Activated CD8-positive, alpha-beta T cell treated with anti-CD3 and anti-CD28 coated beads, Interleukin-2, amount 10 ng/mL, durations not matched to agents 7 days and 5 days (primary cell): ENCODE results near the gene SEC14L3. TPM values are rescaled to one million over a fixed set of nuclear protein-coding genes. Genes with fewer than 3 reads are reported as not detected.

Experiments used
- ATAC-seq: fragments of 150-1000 bp; cut with Tn5 transposase; one replicate; pipeline ENCODE4 v1.10.0; 2021; ENCODE audit warnings: moderate library complexity
- CTCF ChIA-PET: fragments of 350-600 bp; sonication (Branson Sonifier 250); formaldehyde crosslinking; loops from one replicate; lab custom pipeline; 2021; ENCODE audit warnings: antibody characterized with exemption; lab: Charles Lee
- POLR2A ChIA-PET: fragments of 350-600 bp; sonication (Branson Sonifier 250); formaldehyde crosslinking; loops from one replicate; lab custom pipeline; 2021; ENCODE audit warnings: antibody characterized with exemption; lab: Charles Lee
- DNase-seq: peaks from one replicate; pipeline ENCODE4 v3.0.0-alpha.2; 2020
- H3K27ac Mint-ChIP-seq: one replicate; pipeline ENCODE4 v1.8.0; 2021; ENCODE audit warnings: mild to moderate bottlenecking, mixed read lengths
- H3K27me3 Mint-ChIP-seq: one replicate; pipeline ENCODE4 v1.8.0; 2021; ENCODE audit warnings: low read depth, mixed read lengths
- H3K36me3 Mint-ChIP-seq: one replicate; pipeline ENCODE4 v1.8.0; 2021; ENCODE audit warnings: low read depth, mixed read lengths
- H3K4me1 Mint-ChIP-seq: one replicate; pipeline ENCODE4 v1.8.0; 2021; ENCODE audit warnings: low read depth, mixed read lengths
- H3K4me3 Mint-ChIP-seq: one replicate; pipeline ENCODE4 v1.8.0; 2021; ENCODE audit warnings: mild to moderate bottlenecking, mixed read lengths
- H3K9me3 Mint-ChIP-seq: one replicate; pipeline ENCODE4 v1.8.0; 2022; ENCODE audit warnings: mixed read lengths; ENCODE audit not compliant: insufficient read depth
- total RNA-seq, 2 experiments: library from RNA; stranded (reverse); gene quantifications; one replicate each; pipeline ENCODE4 v1.2.3, GENCODE V29; 2021

SEC14L3 gene
- total RNA-seq, 2 experiments from 2014 or later, result not detected

DNA sequence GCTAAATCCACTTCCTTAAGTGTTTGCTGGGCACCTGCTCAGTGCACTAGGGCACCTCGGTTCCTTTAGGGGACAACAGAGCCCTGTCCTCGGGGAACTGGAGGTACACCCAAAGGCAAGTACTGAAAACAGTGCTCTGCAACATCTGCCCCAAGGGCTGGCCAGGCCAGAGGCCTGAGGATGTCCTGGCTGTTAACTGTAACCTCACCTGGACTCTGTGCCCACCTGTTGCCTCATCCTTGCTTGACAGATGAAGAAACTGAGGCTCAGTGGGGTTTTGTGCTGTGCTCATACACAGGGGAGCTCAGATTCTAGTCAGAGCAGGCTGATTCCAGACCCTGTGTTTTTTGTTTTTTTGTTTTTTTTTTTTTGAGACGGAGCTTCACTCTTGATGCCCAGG, 31.1 kb upstream of the SEC14L3 start:
- Mint-ChIP-seq H3K4me3 (no peak overlapping the region), H3K27ac (no peak overlapping the region), H3K4me1 (no peaks in the 10 kb centered on the region), H3K36me3 (no peaks in the 10 kb centered on the region), H3K27me3 (peaks cover 25% of the 10 kb centered on the region), H3K9me3 (no peaks in the 10 kb centered on the region)
- ChIA-PET CTCF (no interaction called here), POLR2A (interaction anchor here (0.6 kb wide), 1 partner anchor 208 kb away, joined by 3 read pairs; no protein-coding TSS in a partner anchor)
- DNase-seq (no peak), ATAC-seq (no peak)

DNA sequence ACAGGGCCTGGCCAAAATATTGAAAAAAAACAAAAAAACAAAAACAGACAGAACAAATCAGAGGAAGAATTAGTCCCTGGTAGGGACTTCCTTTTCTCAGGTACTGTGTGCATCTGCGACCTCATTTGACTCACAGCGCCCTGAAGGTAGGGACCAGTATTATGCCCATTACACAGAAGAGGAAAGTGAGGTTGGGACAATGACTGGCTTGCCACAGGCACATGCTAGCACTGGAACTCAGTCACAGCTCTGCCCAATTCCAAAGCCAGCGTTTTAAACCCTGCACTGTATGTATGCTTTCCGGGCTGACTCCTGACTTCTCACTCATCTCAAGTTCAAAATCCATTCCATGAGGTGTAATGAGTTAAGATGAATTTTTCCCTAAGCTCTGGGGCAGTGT, 30.3 kb upstream of the SEC14L3 start:
- no peaks in the 10 kb centered on the region for H3K9me3 Mint-ChIP-seq
- H3K4me1 Mint-ChIP-seq, result no peaks in the 10 kb centered on the region

DNA sequence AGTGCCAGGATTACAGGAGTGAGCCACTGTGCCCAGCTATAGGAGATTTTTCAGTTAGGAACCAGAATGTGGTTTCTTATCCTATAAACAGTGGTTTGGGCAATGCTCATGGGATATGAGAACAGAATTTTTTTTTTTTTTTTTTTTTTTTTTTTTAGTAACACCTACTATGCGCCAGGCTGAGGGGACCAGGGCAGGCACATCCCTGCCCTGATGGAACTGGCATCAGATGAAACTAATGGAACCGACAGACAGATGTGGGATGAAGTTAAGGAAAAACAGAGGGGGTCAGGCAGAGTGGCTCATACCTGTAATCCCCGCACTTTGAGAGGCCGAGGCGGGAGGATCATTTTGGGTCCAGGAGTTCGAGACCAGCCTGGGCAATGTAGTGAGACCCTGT, 28.8 kb upstream of the SEC14L3 start:
- POLR2A ChIA-PET, result no interaction called here

More for the DNA sequence above, 30.3 kb upstream of the SEC14L3 start:
- Mint-ChIP-seq H3K27ac (no peak overlapping the region), H3K36me3 (no peaks in the 10 kb centered on the region), H3K27me3 (peaks cover 29% of the 10 kb centered on the region), H3K4me3 (no peak overlapping the region)
- POLR2A ChIA-PET, result interaction anchor here (0.6 kb wide), 1 partner anchor 207 kb away, joined by 3 read pairs; no protein-coding TSS in a partner anchor
- ATAC-seq, result no peak
- DNase-seq, result no peak
- CTCF ChIA-PET, result no interaction called here

DNA sequence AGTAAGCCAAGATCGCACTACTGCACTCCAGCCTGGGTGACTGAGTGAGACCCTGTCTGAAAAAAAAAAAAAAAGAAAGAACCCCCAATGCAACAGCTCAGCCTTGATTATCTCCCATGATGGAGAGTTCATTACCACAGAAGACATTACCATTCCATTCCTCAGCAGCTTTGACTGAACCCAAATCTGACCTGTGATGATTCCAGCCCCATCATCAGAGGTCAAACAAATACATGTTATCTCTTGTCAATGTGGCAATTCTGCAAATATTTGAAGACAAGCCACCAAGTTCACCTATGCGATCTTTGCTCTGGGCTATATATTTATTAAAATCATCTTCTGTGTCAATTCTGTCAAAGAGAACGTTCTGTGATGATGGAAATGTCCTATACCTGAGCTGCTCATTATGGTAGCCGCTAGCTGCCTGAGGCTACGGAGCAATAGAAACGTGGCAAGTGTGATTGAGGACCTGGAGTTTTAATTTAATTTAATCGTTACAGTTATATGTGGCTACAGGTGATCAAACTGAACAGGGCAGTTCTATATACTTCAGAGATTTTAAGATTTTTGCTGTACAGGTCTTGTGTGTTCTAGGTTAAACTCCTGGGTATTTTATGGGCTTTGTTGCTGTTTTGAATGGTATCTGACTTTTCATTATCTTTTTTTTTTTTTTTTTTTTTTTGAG, 25.8 kb upstream of the SEC14L3 start:
- no peak overlapping the region for H3K4me3 Mint-ChIP-seq
- CTCF ChIA-PET, result interaction anchor here (3.2 kb wide), 1 partner anchor 12 kb away, joined by 8 read pairs; no protein-coding TSS in a partner anchor

More for the DNA sequence above, 28.8 kb upstream of the SEC14L3 start:
- ATAC-seq, result no peak
- DNase-seq, result no peak
- no peaks in the 10 kb centered on the region for H3K9me3 Mint-ChIP-seq
- no peaks in the 10 kb centered on the region for H3K4me1 Mint-ChIP-seq
- H3K27ac Mint-ChIP-seq, result no peak overlapping the region
- no peaks in the 10 kb centered on the region for H3K36me3 Mint-ChIP-seq
- peaks cover 22% of the 10 kb centered on the region for H3K27me3 Mint-ChIP-seq
- CTCF ChIA-PET, result no interaction called here
- H3K4me3 Mint-ChIP-seq, result no peak overlapping the region

DNA sequence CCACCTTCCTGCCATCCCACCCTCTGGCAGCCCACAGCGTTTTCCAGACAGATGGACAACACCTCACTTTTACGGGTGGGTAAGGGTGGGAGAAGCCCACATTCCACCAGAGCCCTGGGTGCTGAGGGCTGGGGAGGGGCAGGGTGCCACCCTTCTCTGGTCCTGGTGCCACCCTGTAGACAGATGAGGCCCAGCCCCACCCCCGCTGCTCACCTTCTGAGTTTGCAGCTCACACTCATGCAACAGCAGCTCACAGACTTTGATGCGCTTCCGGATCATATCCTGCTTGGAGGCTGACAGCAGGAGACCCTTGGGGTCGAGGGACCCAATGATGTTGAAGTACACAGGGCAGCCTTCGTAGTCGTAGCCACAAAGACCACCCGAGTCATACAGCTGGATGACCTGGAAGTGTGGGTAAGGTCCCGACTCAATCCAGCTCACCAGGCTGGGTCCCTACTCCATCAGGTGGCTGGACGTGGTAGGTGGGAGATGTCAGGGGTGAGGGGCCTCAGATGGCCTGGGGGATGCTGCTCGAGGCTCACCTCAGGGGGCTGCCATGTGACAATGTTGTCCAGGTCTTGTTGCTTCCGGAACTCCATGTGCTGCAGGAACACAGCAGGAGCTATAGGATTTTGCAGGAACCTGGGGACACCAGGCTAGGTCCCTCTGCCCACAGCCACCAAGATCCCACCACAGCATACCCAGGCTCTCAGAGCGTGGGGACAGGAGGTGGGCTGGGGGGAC, 23.4 kb upstream of the SEC14L3 start:
- H3K4me3 Mint-ChIP-seq, result no peak overlapping the region
- CTCF ChIA-PET, result interaction anchor here (0.9 to 3.2 kb wide), 2 partner anchors 10 to 51 kb away, joined by 3 to 8 read pairs; no protein-coding TSS in a partner anchor

More for the DNA sequence above, 25.8 kb upstream of the SEC14L3 start:
- H3K9me3 Mint-ChIP-seq, result no peaks in the 10 kb centered on the region
- POLR2A ChIA-PET, result no interaction called here
- H3K27ac Mint-ChIP-seq, result no peak overlapping the region
- no peaks in the 10 kb centered on the region for H3K36me3 Mint-ChIP-seq
- peaks cover 11% of the 10 kb centered on the region for H3K27me3 Mint-ChIP-seq
- DNase-seq (no peak), ATAC-seq (no peak)
- H3K4me1 Mint-ChIP-seq, result no peaks in the 10 kb centered on the region

DNA sequence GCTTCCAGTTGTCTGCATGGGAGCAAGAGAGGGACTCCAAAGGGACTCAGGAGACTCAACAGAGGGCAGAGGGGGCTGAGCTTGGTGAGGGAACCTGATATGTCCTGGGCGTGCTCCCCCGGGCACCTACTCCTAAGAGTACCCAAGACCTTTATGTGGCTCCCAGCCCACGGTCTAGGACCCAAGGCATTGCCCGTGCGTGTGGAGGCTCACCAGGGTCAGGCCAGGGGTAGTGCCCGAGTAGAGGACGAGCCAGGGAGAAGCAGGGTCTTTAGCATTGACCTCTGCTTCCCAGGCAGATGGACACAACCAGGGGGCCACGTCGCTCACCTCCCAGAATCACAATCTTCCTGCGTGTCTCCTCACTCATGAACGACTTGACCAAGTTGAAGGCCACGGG, 20.3 kb upstream of the SEC14L3 start:
- ChIA-PET POLR2A (no interaction called here), CTCF (no interaction called here)
- Mint-ChIP-seq H3K36me3 (no peaks in the 10 kb centered on the region), H3K4me1 (no peaks in the 10 kb centered on the region), H3K27me3 (peaks cover 2% of the 10 kb centered on the region), H3K4me3 (no peak overlapping the region), H3K9me3 (no peaks in the 10 kb centered on the region), H3K27ac (no peak overlapping the region)
- no peak for DNase-seq
- ATAC-seq, result no peak

More for the DNA sequence above, 23.4 kb upstream of the SEC14L3 start:
- no peak overlapping the region for H3K27ac Mint-ChIP-seq
- no peaks in the 10 kb centered on the region for H3K9me3 Mint-ChIP-seq
- peaks cover 11% of the 10 kb centered on the region for H3K27me3 Mint-ChIP-seq
- DNase-seq, result no peak
- POLR2A ChIA-PET, result no interaction called here
- no peaks in the 10 kb centered on the region for H3K4me1 Mint-ChIP-seq
- H3K36me3 Mint-ChIP-seq, result no peaks in the 10 kb centered on the region
- ATAC-seq, result no peak

DNA sequence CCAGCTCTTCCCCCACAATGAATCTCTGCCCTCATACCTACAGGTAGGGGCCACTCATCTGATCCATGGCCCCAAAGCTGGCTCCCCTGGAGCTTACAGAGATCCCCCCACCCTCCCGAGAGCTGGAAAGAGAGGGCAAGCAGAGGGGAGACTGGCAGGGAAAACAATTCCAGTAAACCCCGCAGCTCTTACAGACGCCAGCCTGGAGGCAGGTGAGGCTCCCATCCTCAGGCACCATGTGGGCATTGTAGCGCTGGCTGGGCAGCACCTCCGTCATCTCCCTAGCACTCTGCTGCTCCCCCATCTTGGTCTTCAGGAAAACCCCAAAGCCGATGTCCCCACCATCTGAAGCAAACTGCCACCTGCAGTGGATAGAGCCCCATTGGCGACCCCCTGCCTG, 19.6 kb upstream of the SEC14L3 start:
- Mint-ChIP-seq H3K4me3 (no peak overlapping the region), H3K9me3 (no peaks in the 10 kb centered on the region)
- DNase-seq, result no peak

DNA sequence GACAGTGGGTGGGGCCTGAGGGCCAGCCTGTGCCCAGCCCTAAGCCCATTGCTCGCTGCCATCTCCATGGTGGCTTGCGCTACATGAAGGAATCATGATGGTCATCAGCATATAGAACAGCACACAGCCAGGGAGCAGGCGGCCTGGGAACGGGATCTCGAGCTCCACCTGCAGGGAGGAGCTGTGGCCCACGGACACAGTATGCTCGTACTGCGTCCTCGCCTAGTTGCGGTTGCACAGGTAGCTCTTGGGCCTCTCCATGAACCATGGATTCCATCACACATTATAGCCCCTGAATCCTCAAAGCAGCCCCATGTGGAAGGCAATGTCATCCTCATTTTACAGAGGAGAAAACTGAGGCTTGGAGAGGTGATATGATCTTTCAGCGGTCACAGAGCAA, 18.6 kb upstream of the SEC14L3 start:
- no peak for DNase-seq
- POLR2A ChIA-PET, result no interaction called here
- Mint-ChIP-seq H3K4me1 (peaks cover 5% of the 10 kb centered on the region), H3K4me3 (no peak overlapping the region), H3K9me3 (no peaks in the 10 kb centered on the region), H3K36me3 (no peaks in the 10 kb centered on the region), H3K27me3 (peaks cover 2% of the 10 kb centered on the region), H3K27ac (no peak overlapping the region)
- CTCF ChIA-PET, result interaction anchor here (1.0 to 1.1 kb wide), 2 partner anchors 99 to 103 kb away, joined by 3 read pairs; partner anchors contain the start of gene RNF215
- ATAC-seq, result no peak

More for the DNA sequence above, 19.6 kb upstream of the SEC14L3 start:
- ATAC-seq, result no peak
- H3K36me3 Mint-ChIP-seq, result no peaks in the 10 kb centered on the region
- no peaks in the 10 kb centered on the region for H3K4me1 Mint-ChIP-seq
- POLR2A ChIA-PET, result no interaction called here
- H3K27ac Mint-ChIP-seq, result no peak overlapping the region
- H3K27me3 Mint-ChIP-seq, result peaks cover 2% of the 10 kb centered on the region
- CTCF ChIA-PET, result interaction anchor here (1.1 kb wide), 1 partner anchor 104 kb away, joined by 3 read pairs; the partner anchor contains the start of gene RNF215

DNA sequence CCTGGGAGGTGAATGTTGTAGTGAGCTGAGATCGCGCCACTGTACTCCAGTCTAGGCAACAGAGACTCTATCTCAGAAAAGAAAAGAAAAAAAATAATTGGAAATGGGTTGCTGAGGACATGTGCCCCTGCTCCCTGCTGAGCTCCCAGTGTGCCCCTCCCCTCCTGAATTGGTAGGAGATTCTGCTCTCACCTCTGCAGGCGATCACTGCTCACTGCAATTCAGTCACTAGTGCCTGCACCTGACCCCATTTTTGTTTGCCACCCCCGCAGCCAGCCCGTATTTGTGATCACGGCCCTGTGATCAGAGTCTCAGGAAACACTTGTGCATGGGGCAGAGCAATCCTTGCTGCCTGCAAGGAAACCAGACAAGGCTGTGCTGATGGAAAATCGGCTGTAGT, 16.3 kb upstream of the SEC14L3 start:
- H3K27me3 Mint-ChIP-seq, result no peaks in the 10 kb centered on the region
- ATAC-seq (no peak), DNase-seq (no peak)
- no peaks in the 10 kb centered on the region for H3K9me3 Mint-ChIP-seq
- H3K4me1 Mint-ChIP-seq, result peaks cover 7% of the 10 kb centered on the region
- no peak overlapping the region for H3K27ac Mint-ChIP-seq
- H3K4me3 Mint-ChIP-seq, result no peak overlapping the region
- CTCF ChIA-PET, result interaction anchor here (1.2 kb wide), 1 partner anchor 101 kb away, joined by 3 read pairs; the partner anchor contains the start of gene RNF215
- POLR2A ChIA-PET, result no interaction called here
- H3K36me3 Mint-ChIP-seq, result no peaks in the 10 kb centered on the region

DNA sequence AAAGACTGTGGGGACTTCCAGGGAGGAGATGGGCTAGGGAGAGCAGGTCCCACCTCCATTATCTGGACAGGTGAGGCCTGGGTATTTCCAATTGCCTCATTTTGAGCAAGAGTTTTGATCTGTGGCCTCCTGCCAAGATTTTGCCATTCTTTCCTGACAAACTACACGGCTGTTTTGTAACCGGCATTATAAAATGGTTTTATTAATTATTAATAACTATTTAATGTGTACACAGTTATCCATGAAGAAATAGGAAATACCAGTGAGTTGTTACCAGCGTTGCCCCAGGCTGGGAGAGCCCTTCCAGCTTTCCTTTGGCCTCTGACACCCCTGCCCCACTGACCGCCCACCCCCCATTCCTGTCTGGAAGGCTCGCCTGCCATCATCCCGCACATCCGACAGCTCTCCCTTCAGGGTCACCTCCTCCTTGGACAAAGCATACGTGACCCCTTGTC, 14.9 kb upstream of the SEC14L3 start:
- no peak for DNase-seq
- Mint-ChIP-seq H3K27ac (no peak overlapping the region), H3K27me3 (no peaks in the 10 kb centered on the region), H3K36me3 (no peaks in the 10 kb centered on the region), H3K4me3 (no peak overlapping the region), H3K9me3 (no peaks in the 10 kb centered on the region), H3K4me1 (peaks cover 7% of the 10 kb centered on the region)
- ATAC-seq, result no peak
- ChIA-PET POLR2A (interaction anchor here (0.7 kb wide), 1 partner anchor 92 kb away, joined by 4 read pairs; no protein-coding TSS in a partner anchor), CTCF (interaction anchor here (1.0 to 5.4 kb wide), 9 partner anchors 9 to 199 kb away, joined by 3 to 54 read pairs (median 7); partner anchors contain the start of gene SEC14L2)

DNA sequence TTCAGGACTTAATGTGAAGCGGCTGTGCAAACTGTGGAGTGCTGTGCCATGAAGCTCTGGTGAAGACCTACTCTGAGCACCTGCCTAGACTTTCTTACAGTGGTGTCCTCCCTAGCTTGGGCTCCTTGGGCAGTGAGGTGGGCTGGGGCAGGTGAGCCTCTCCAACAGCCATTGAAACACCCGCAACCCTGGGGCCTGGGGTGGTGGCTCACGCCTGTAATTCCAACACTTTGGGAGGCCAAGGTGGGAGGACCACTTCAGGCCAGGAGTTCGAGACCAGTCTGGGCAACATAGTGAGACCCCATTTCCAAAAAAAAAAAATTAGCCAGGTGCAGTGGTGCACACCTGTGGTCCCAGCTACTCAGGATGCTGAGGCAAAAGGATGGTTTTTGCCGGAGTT, 14.3 kb upstream of the SEC14L3 start:
- Mint-ChIP-seq H3K36me3 (no peaks in the 10 kb centered on the region), H3K4me3 (no peak overlapping the region), H3K9me3 (no peaks in the 10 kb centered on the region), H3K27ac (no peak overlapping the region), H3K4me1 (peaks cover 7% of the 10 kb centered on the region), H3K27me3 (no peaks in the 10 kb centered on the region)
- ChIA-PET CTCF (interaction anchor here (0.6 to 5.4 kb wide), 16 partner anchors 9 to 198 kb away, joined by 3 to 54 read pairs (median 4); partner anchors contain the start of genes RNF215, SEC14L2 and SEC14L3), POLR2A (interaction anchor here (0.7 kb wide), 1 partner anchor 91 kb away, joined by 4 read pairs; no protein-coding TSS in a partner anchor)
- ATAC-seq, result no peak
- DNase-seq, result no peak
